Parathyroid adenoma (tissue), 2 donors: ENCODE data around the gene ABCF2.

Experiments
- H2AFZ ChIP-seq: fragments of 300-600 bp; sonication (generic); one replicate; pipeline ENCODE4 v1.7.0; 2017; ENCODE audit warnings: antibody characterized with exemption, mild to moderate bottlenecking
- H3K27ac ChIP-seq: fragments of 300-600 bp; sonication (generic); one replicate; pipeline ENCODE4 v1.7.0; 2017
- H3K27me3 ChIP-seq: fragments of 300-600 bp; sonication (generic); one replicate; pipeline ENCODE4 v1.7.0; 2017; ENCODE audit warnings: low read length; ENCODE audit not compliant: control insufficient read depth, insufficient read depth
- H3K36me3 ChIP-seq: fragments of 300-600 bp; sonication (generic); one replicate; pipeline ENCODE4 v1.7.0; 2017; ENCODE audit warnings: low read length; ENCODE audit not compliant: control insufficient read depth, insufficient read depth
- H3K4me1 ChIP-seq: fragments of 300-600 bp; sonication (generic); one replicate; pipeline ENCODE4 v1.7.0; 2017; ENCODE audit warnings: control low read depth
- H3K4me2 ChIP-seq: fragments of 300-600 bp; sonication (generic); one replicate; pipeline ENCODE4 v1.7.0; 2017; ENCODE audit warnings: low read length
- H3K4me3 ChIP-seq: fragments of 300-600 bp; sonication (generic); one replicate; pipeline ENCODE4 v1.7.0; 2017; ENCODE audit warnings: low read depth, low read length
- H3K79me2 ChIP-seq: fragments of 300-600 bp; sonication (generic); one replicate; pipeline ENCODE4 v1.7.0; 2017; ENCODE audit warnings: control low read depth
- H3K9ac ChIP-seq: fragments of 300-600 bp; sonication (generic); one replicate; pipeline ENCODE4 v1.7.0; 2017; ENCODE audit warnings: mild to moderate bottlenecking
- H3K9me3 ChIP-seq: fragments of 300-600 bp; sonication (generic); one replicate; pipeline ENCODE4 v1.7.0; 2017; ENCODE audit warnings: low read length; ENCODE audit not compliant: control insufficient read depth
- CTCF ChIP-seq: fragments of 300-600 bp; sonication (generic); IDR thresholded peaks from one replicate; pipeline ENCODE4 v1.7.0; 2017; ENCODE audit warnings: antibody characterized with exemption, mild to moderate bottlenecking
- donor health status: primary hyperparathyroidism.

ABCF2 gene

GRCh38 chr7:151254316-151254715 is 27.3 kb upstream of the ABCF2 start:
- H2AFZ ChIP-seq = no peak overlapping the region
- no peaks in the 10 kb centered on the region for H3K79me2 ChIP-seq
- H3K27ac ChIP-seq = no peak overlapping the region
- no peaks in the 10 kb centered on the region for H3K9me3 ChIP-seq
- H3K9ac ChIP-seq = no peak overlapping the region
- no peaks in the 10 kb centered on the region for H3K27me3 ChIP-seq
- H3K4me1 ChIP-seq = peaks cover 21% of the 10 kb centered on the region
- H3K4me2 ChIP-seq = no peak overlapping the region
- TF ChIP-seq CTCF = no peak
- H3K4me3 ChIP-seq = no peak overlapping the region
- H3K36me3 ChIP-seq = no peaks in the 10 kb centered on the region

GRCh38 chr7:151252961-151253711 is 26.1 kb upstream of the ABCF2 start:
- Histone ChIP-seq H3K27me3 (no peaks in the 10 kb centered on the region), H3K4me3 (peak overlapping the region; percentile 72), H3K4me2 (peak overlapping the region; percentile 89), H3K79me2 (no peaks in the 10 kb centered on the region), H3K9ac (no peak overlapping the region), H2AFZ (peak overlapping the region; percentile 97), H3K27ac (peak overlapping the region; percentile 87), H3K4me1 (peaks cover 23% of the 10 kb centered on the region), H3K36me3 (no peaks in the 10 kb centered on the region), H3K9me3 (no peaks in the 10 kb centered on the region)
- no peak for TF ChIP-seq CTCF

- Histone ChIP-seq H2AFZ (peak overlapping the region; percentile 97), H3K36me3 (no peaks in the 10 kb centered on the region), H3K4me2 (peak overlapping the region; percentile 89), H3K9me3 (no peaks in the 10 kb centered on the region), H3K4me1 (peaks cover 26% of the 10 kb centered on the region), H3K9ac (no peak overlapping the region), H3K79me2 (no peaks in the 10 kb centered on the region), H3K4me3 (peak overlapping the region; percentile 72), H3K27ac (peak overlapping the region; percentile 87), H3K27me3 (no peaks in the 10 kb centered on the region)
- TF ChIP-seq CTCF = no peak
Measured at GRCh38 chr7:151252561-151252835, 25.5 kb upstream of the ABCF2 start.

- H2AFZ ChIP-seq = peak overlapping the region; percentile 97
- peak overlapping the region; percentile 3 for H3K9ac ChIP-seq
- H3K79me2 ChIP-seq = no peaks in the 10 kb centered on the region
- H3K36me3 ChIP-seq = no peaks in the 10 kb centered on the region
- peak overlapping the region; percentile 98 for H3K4me2 ChIP-seq
- H3K27me3 ChIP-seq = no peaks in the 10 kb centered on the region
- peaks cover 32% of the 10 kb centered on the region for H3K4me1 ChIP-seq
- peak overlapping the region; percentile 74 for H3K4me3 ChIP-seq
- no peaks in the 10 kb centered on the region for H3K9me3 ChIP-seq
- H3K27ac ChIP-seq = peak overlapping the region; percentile 89
- no peak for TF ChIP-seq CTCF
Measured at GRCh38 chr7:151251689-151252560, 24.9 kb upstream of the ABCF2 start.
